ENCODE results near the gene RAPGEF5. TPM values are rescaled to one million over a fixed set of nuclear protein-coding genes. Genes with fewer than 3 reads are reported as not detected.

The RAPGEF5 gene
- total RNA-seq, 1 donor from 2014 or later: 9.9 TPM

GRCh38 chr7:22193450-22193983 is 163.4 kb downstream of the RAPGEF5 start:
- Mint-ChIP-seq H3K27ac (peak overlapping the region; percentile 26), H3K4me3 (ENCODE audit: low read depth) (peak overlapping the region; percentile 72), H3K36me3 (ENCODE audit: insufficient read depth) (no peaks in the 10 kb centered on the region), H3K4me1 (ENCODE audit: low read depth) (peaks cover 38% of the 10 kb centered on the region), H3K27me3 (no peaks in the 10 kb centered on the region), H3K9me3 (ENCODE audit: low read depth) (no peaks in the 10 kb centered on the region)
- DNase-seq (ENCODE audit: low spot score, unreplicated experiment): no peak
- TF ChIP-seq CTCF (IDR thresholded peaks at IDR 0.05; ENCODE audit: unreplicated experiment): no peak

- H3K9me3 Mint-ChIP-seq (ENCODE audit: low read depth): no peaks in the 10 kb centered on the region
- H3K4me1 Mint-ChIP-seq (ENCODE audit: low read depth): peaks cover 40% of the 10 kb centered on the region
Observed at GRCh38 chr7:22192801-22193200, 164.2 kb downstream of the RAPGEF5 start.

GRCh38 chr7:22190736-22191135 is 166.2 kb downstream of the RAPGEF5 start:
- Mint-ChIP-seq H3K27ac (no peak overlapping the region), H3K9me3 (ENCODE audit: low read depth) (no peaks in the 10 kb centered on the region), H3K36me3 (ENCODE audit: insufficient read depth) (no peaks in the 10 kb centered on the region), H3K4me3 (ENCODE audit: low read depth) (no peak overlapping the region), H3K4me1 (ENCODE audit: low read depth) (peaks cover 40% of the 10 kb centered on the region), H3K27me3 (no peaks in the 10 kb centered on the region)
- TF ChIP-seq CTCF (IDR thresholded peaks at IDR 0.05; ENCODE audit: unreplicated experiment): no peak
- DNase-seq (ENCODE audit: low spot score, unreplicated experiment): no peak

More at GRCh38 chr7:22192801-22193200, 164.2 kb downstream of the RAPGEF5 start:
- Mint-ChIP-seq H3K36me3 (ENCODE audit: insufficient read depth) (no peaks in the 10 kb centered on the region), H3K27ac (peak overlapping the region; percentile 26), H3K27me3 (no peaks in the 10 kb centered on the region), H3K4me3 (ENCODE audit: low read depth) (peak overlapping the region; percentile 72)
- DNase-seq (ENCODE audit: low spot score, unreplicated experiment): no peak
- TF ChIP-seq CTCF (IDR thresholded peaks at IDR 0.05; ENCODE audit: unreplicated experiment): no peak

- Mint-ChIP-seq H3K27me3 (no peaks in the 10 kb centered on the region), H3K4me3 (ENCODE audit: low read depth) (no peak overlapping the region), H3K4me1 (ENCODE audit: low read depth) (peaks cover 40% of the 10 kb centered on the region), H3K27ac (peak overlapping the region; percentile 73), H3K9me3 (ENCODE audit: low read depth) (no peaks in the 10 kb centered on the region), H3K36me3 (ENCODE audit: insufficient read depth) (no peaks in the 10 kb centered on the region)
- DNase-seq (ENCODE audit: low spot score, unreplicated experiment): no peak
- no peak for TF ChIP-seq CTCF (IDR thresholded peaks at IDR 0.05; ENCODE audit: unreplicated experiment)
Observed at GRCh38 chr7:22189741-22190140, 167.2 kb downstream of the RAPGEF5 start.

- Mint-ChIP-seq H3K27ac (peak overlapping the region; percentile 73), H3K4me1 (ENCODE audit: low read depth) (peaks cover 40% of the 10 kb centered on the region), H3K27me3 (no peaks in the 10 kb centered on the region), H3K36me3 (ENCODE audit: insufficient read depth) (no peaks in the 10 kb centered on the region), H3K4me3 (ENCODE audit: low read depth) (no peak overlapping the region), H3K9me3 (ENCODE audit: low read depth) (no peaks in the 10 kb centered on the region)
- no peak for DNase-seq (ENCODE audit: low spot score, unreplicated experiment)
- no peak for TF ChIP-seq CTCF (IDR thresholded peaks at IDR 0.05; ENCODE audit: unreplicated experiment)
Observed at GRCh38 chr7:22189230-22189629, 167.7 kb downstream of the RAPGEF5 start.

Measured in progenitor cell of endocrine pancreas (in vitro differentiated cells).